HG03565 (cell line): ENCODE results near the gene PET117.
"Not testable (repeated sequence)": the region's sequence is repeated elsewhere in the genome, so short reads cannot be mapped to it uniquely, and the experiment has no call there.

ENCODE experiments used
- ATAC-seq: cut with Tn5 transposase; IDR thresholded peaks from one replicate; pipeline ENCODE4 v1.9.1; 2021; ENCODE audit warnings: mild to moderate bottlenecking, moderate library complexity; ENCODE audit not compliant: unreplicated experiment

PET117 gene, protein sequence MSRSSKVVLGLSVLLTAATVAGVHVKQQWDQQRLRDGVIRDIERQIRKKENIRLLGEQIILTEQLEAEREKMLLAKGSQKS

DNA sequence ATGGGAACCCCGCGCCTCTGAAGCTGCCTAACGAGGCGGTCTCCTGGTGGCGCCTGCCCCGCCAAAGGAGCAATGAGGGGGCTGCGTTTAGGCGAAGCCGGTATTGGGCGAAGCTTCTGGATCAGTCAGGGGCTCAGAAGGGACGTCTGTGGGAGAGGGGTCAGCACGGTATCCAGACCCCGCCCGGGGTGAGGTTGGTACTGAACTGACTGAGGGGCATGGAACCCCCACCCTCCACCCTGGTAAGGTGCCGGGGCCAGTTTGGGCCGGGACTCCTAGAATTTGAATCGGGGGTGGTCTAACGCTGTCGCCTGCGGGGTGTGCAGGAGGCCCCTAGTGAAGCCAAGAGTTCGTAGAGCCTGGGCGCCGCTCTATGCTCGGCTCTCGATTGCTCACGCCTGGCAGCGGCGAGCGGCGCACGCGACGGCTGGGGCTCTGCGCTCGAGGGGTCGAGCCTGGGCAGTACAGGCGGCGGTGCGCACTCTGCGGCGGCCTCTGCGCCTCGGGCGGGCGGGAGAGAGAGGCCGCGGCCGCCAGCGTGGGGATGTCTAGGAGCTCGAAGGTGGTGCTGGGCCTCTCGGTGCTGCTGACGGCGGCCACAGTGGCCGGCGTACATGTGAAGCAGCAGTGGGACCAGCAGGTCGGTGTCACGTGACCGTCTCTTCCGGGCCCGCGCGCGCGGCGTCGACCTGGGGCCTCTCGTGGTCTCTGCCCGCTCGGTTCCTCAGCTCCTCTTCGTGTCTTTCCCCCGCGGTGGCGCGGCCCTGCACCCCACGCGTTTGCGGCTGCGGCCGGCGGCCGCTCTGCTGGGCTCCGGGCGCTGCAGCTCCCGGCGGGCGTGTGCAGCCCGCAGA lies at the start of gene PET117, which contains the start of gene KAT14:
TSS of gene PET117 (plus strand) at position 452 of the 854 bp plus-strand sequence. CDS start at position 545, 93 bp downstream.
TSS of gene KAT14 (plus strand) at position 452 of the 854 bp plus-strand sequence. CDS start 4,798 bp downstream, outside the sequence.
- ATAC-seq, result peak; percentile 77

DNA sequence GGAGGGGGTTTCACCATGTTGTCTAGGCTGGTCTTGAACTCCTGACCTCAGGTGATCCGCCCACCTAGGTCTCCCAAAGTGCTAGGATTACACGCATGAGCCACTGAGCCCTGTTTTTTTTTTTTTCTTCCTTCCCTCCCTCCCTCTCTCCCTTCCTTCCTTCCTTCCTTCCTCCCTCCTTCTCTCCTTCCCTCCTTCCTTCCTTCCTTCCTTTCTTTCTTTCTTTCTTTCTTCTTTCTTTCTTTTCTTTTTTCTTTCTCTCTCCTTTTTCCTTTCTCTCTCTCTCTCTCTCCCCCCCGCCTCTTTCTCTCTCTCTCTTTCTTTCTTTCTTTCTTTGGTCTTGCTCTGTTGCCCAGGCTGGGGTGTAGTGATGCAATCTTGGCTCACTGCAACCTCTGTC lies 49.4 kb upstream of the PET117 start:
- ATAC-seq, result not testable (repeated sequence)

DNA sequence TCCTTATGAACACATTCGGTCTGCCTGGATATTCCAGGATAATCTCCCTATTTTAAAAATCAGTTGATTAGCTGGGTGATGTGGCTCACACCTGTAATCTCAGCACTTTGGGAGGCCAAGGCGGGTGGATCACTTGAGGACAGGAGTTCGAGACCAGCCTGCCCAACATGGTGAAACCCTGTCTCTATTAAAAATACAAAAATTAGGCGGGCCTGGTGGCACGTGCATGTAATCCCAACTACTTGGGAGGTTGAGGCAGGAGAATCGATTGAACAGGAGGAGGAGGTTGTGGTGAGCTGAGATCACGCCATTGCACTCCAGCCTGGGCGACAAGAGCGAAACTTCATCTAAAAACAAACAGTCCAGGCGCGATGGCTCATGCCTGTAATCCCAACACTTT lies 48.8 kb upstream of the PET117 start:
- ATAC-seq, result not testable (repeated sequence)

DNA sequence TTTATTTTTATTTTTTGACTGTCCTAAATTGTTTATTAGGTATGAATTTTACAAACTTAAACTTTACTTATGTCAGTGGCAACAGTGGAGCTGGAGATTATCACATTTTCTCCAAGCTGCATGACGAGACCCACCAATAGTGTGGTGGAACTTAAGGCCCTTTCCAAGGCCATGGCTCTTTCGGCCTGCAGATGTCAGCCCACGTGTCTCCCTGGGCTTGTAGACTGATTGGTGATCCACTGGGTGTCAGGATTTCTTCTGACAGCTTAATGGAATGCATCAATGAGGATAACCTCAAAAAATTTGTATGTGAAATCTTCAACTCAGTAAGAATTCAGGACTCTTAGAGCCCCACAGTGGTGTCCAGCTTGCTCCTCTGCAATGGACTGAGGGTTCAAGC lies 47.6 kb upstream of the PET117 start:
- ATAC-seq, result no peak

DNA sequence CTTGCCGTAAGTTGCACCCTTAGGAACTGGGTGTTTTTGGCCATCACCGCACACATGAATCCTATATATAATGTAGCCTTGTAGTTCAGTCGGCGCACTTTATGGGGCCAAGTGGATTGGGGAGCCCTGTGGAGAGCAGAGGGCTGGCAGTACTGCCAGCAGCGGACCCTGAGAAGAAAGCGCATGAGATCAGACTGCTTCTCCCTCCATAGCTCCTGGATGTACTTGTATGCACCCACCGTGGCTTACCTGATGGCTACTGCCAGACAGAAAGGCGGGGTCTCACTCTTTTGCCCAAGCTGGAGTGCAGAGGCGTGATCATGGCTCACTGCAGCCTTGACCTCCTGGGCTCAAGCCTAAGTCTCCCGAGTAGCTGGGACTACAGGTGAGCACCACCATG lies 47.2 kb upstream of the PET117 start:
- ATAC-seq, result no peak

DNA sequence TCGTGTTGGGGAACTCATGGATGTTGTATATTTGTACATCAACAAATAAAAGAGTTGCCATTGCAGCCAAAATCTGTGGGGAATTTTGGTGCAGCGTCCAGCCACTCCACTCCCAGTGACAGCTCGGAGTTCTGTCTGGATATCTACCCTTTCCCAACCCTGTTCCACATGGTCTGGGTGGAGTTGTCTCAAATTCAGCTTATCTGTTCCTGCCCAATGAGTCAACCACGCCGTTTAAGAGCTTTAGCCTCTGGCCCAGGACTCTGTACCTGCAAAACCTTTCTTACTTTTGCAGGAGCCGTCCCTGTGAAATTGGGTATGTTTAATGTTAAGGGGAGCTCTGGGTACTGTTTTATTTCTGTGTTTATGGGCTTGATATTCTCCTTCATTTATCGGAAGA lies 46.0 kb upstream of the PET117 start:
- no peak for ATAC-seq

DNA sequence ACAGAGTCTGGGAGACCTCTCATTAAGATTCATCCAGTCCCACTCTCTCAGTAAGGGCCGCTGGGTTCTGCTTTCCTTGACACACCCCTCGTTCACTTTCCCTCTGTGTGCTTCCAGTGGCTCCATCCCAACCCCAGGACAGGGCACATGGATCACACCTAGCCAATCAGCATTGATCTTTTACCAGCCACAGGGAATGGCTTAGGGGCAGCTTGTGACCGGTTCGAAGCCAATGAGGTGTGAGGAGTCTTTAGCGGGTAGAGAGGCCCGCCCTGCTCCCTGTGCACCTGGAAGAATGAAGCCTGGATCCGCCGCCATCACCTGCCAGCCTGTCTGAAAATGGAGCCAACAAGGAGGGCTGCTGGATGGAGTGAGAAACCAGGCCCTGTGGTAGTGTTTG lies 44.8 kb upstream of the PET117 start:
- no peak for ATAC-seq

DNA sequence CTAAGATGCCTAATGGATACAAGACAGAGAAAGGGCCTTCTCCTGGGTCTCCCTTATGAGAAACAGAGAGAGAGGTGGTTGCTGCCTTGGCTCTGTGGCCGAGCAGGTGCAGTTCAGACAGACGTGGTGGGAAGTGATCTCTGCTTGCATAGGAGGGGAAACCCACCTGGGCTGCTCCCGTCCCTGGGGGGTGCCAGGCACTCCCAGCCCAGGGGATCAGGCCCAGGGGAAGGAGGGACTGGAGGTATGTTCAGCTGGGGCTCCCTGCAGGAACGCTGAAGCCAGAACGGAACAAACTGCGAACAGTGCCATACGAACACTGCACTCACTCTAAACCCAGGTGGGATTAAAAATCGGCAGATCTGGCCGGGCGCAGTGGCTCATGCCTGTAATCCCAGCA lies 44.3 kb upstream of the PET117 start:
- ATAC-seq, result no peak

DNA sequence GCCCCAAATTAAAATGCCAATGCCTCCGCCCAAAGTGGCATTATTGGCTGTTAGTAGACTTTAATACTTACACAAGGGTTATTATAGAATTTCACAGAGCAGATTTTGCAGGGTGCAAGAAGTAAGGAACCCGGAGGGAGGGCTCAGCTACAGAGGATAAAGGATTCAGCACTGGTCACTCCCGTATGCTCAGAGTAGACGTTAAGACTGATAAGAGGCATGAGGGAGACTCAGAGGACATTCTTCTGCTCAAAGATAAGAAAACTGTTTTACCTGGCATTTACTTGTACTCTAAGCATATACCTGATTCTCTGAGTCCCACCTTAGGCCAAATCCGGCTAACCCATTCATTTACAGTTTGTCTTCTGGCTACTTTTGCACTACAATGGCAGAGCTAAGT lies 43.5 kb upstream of the PET117 start:
- ATAC-seq, result no peak

DNA sequence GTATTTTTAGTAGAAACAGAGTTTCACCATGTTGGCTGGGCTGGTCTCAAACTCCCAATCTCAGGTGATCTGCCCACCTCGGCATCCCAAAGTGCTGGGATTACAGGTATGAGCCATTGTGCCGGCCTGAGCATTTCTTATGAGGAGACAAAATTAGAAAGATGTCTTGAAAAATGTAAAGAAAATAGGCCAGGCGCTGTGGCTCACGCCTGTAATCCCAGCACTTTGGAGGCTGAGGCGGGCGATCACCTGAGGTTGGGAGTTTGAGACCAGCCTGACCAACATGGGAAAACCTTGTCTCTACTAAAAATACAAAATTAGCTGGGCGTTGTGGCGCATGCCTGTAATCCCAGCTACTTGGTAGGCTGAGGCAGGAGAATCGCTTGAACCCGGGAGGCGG lies 37.1 kb upstream of the PET117 start:
- not testable (repeated sequence) for ATAC-seq

DNA sequence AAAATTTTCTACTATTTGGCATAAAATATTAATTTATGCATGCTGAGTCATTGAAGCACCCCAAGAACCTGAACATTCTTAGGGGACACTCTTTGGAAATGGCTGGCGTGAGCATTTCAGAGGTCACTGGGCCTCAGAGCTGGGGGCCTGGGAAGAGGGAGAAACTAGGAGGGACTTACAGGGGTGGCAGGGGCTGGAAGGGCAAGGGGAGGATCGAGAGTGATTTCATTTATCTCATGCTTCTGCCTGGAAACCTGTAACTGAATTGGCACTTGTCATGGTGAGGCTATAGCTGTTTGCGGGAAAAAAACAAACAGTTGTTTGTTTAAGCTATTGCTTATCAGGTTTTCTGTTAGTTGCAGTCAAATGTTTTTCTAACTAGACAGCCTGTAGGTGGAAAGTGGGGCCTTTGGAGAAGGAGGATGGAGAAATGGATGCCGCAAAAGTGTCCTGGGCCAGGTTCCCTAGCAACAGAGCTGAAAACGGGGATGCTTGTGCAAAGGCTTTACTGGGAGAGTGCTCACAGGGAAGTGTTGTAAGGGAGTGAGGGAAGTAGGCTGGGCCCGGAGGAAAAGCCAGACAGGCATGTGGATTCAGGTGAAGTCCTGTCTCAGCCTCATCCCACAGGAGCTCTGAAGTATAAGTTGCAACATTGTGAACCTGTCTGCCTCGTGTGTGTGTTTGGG lies 36.4 kb upstream of the PET117 start:
- ATAC-seq, result no peak

DNA sequence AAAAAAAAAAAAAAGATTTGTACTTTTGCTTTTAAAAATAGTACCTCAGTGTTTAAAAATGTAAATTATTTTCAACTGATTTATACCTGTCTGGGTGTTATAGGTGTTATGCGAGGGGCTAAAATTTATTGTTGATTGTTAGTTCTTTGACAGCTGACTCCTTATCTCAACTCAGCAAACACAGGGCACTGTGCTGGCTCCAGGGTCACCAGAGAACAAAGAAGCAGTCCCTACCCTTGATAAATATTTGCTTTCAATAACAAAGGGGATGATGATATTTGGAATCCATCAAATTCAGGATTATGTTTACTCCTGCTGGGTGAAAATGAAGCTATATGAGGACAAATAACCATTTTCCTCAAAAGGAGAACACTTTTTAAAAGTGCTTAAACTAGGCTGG lies 34.2 kb upstream of the PET117 start:
- no peak for ATAC-seq

DNA sequence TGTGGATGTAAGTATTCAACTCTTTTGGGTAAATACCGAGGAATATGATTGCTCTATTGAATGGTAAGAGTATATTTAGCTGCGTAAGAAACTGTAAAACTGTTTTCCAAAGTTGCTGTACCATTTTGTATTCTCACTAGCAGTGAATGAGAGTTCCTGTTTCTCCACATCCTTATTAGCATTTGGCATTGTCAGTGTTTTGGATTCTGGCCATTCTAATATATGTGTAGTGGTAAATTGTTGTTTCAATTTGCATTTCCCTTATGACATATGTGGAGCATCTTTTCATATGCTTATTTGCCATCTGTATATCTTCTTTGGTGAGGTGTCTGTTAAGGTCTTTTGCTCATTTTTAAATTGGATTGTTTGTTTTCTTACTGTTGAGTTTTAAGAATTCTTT lies 29.3 kb upstream of the PET117 start:
- no peak for ATAC-seq

DNA sequence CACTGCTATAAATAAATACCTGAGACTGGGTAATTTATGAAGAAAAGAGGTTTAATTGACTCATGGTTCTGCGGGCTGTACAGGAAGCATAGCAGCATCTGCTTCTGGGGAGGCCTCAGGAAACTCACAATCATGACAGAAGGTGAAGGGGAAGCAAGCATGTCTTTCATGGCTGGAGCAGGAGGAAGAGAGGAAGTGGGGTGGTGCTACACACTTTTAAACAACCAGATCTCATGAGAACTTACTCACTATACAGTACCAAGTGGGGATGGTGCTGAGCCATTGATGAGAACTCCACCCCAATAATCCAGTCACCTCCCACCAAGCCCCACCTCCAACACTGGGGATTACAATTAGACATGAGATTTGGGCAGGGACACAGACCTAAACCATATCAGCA lies 9.1 kb upstream of the PET117 start:
- ATAC-seq, result not testable (repeated sequence)

DNA sequence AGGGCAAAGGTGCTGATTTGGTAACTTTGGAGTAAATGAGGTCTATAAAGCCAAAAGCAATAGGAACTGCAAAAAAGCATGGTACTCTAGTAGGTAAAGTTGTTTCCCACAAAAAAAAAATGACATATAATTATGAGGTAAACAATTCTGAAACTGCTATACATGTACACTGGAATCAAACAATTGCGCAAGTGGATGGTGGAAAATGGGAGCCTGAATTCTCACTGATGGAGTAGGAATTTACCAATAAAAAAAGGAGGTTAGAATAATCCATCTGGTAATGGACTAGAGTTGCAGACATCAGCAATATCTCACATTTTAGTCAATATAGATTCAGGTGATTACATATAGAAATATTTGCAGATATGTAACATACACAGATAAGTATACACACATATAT lies 5.0 kb upstream of the PET117 start:
- ATAC-seq, result no peak

DNA sequence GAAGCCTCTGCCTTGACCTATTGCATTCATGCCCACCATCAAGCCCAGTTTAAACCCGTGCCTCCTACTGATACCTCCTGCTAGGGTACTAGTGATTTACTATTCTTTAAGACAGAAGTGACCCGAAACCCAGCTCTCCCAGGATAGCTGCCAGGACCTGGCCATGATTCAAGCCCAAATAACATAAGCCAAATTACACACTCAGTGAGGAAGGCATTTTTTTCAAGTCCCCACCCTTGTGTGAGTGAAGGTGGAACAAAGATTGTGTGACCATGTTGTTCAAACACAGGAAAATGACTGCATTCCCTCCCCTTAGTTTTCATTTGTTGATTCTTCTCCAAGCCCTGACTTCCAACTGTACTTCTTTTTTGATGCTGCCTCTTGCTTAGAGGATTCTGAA lies 3.7 kb upstream of the PET117 start:
- no peak for ATAC-seq

DNA sequence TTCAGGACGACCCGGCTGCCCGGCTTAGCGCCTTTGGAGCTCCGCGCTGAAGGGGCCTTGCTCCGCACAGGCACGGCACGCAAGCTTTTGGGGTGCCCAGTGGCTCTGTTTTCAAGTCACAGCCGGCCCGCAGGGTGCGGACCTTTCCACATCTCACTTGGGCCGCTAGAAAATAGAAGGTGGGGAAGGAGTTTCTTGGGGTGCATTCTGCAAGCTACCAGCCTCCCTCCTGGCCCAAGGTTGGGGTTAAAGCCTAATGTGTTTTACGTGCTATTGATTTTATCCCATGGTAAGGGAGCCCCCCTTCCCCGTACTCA lies 561 bp downstream of the PET117 start:
- no peak for ATAC-seq

DNA sequence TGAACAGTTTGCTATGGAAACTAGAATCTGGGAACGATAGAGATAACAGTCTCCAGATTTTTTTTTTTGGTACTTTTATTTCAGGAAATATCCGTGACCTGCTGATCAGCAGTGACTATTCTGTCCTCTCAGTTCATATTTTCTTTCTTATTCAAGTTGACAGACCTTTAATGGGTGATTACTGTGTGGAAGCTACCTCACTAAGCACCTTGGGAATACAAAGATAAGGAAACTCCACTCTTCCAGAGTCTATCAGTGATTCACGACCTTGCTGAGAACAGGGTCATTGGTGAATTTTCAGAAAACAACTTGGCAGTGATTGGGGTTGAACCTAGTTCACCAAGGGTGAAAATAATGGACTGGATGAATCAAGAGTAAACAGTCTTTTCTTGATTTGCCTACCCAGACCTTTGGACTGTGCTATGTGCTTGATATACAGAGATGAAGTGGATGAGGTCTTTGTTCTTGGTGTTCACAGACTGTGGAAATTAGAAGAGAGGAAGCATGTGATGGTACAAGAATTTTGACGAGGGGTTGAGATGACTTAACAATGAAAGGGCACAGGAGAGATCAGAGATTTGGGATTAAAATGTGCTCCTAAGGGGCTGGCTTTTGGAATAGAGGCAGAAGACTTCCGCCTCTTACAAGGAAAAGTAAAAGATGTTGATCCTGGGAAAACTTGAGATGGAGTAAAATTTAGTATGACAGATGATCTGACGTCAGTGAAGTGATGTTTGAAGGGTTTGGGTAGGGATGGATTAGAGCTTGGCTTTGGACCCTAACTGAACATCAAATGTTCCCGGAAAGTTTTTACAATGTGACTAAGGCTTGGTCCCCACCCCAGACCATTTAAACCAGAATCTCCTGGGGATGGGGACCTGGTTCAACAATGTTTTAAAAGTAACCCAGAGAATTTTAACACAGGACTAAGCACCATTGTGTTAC lies 1.2 kb downstream of the PET117 start:
- ATAC-seq, result no peak

DNA sequence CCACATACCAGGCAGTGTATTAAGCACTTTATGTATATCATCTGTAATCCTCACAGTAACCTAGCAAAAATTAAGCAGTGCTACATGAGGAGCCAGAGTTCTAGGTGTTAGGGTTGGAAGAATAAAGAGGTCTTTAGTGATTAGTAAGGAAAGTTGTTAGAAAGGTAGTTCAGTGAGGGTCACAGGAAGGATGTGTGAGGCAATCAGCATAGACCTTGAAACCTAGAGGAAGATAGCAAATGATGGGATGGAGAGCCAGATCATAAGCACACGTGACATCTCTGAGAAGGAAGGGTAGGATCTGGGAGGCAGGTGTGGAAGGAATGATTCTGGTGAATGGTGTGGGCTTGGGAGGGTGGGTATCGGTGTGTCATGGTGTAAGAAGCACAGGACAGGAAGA lies 2.2 kb downstream of the PET117 start:
- no peak for ATAC-seq

DNA sequence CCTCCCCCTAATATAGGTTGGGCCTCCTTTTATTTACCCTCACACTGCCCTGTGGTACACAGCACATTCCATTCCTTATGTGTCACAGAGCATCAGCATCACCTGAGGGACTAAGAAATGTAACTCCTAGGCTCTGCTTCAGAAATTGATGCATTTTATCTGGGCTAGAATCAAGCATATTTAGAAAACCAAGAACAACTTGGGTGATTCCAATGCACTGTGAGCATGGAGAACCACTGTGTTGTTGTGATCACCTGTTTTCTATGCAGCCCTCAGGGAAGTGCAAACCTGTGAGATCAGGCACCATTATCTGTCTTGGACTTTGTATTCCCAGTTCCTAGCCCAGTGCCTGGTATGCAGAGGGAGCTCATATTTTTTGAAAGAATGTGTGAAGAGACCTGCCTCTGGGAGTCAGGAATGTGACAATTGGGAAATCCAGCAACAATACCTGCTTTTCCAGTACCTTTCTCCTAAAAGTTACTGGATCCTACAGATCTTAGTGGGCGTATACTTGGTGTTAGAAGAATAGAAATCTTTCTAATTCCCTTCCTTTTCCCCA lies 7.0 kb downstream of the PET117 start:
- no peak for ATAC-seq

DNA sequence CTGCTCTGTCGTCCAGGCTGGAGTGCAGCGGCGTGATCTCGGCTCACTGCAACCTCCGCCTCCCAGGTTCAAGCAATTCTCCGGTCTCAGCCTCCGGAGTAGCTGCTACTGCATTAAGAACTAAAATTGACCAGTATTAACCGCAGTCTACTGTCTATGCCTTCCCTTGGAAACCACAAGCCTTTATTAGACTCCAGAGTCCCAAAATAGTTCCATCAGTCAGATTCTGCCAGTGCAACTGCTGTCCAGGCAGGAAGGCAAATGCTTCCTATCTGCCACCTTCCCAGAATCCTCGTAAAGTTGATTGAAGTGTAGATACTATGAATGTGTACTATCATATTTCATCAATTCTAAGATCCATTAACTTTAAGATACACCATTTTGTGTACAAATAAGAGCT lies 16.7 kb downstream of the PET117 start:
- ATAC-seq, result no peak
